Endometrial microvascular endothelial cells (primary cell): ENCODE data around the gene LIX1. TPM values are rescaled to one million over a fixed set of nuclear protein-coding genes. Genes with fewer than 3 reads are reported as not detected.
"Not testable (repeated sequence)": the region's sequence is repeated elsewhere in the genome, so short reads cannot be mapped to it uniquely, and the experiment has no call there.

ENCODE experiments used
- in situ Hi-C: cut with HindIII; loops from 2 replicates; pipeline ENCODE4 v1.10.0; 2017; ENCODE audit warnings: low sequenced_read_pairs, low pct_unique_long_range_greater_than_20kb; ENCODE audit errors: inconsistent ontology term
- total RNA-seq: library from RNA; depleted of rRNA; stranded (reverse); fragments of >200 nt; gene quantifications from one replicate; pipeline ENCODE4 v1.2.3, GENCODE V29; 2015; ENCODE audit errors: inconsistent ontology term

Gene LIX1
- not detected for total RNA-seq

DNA sequence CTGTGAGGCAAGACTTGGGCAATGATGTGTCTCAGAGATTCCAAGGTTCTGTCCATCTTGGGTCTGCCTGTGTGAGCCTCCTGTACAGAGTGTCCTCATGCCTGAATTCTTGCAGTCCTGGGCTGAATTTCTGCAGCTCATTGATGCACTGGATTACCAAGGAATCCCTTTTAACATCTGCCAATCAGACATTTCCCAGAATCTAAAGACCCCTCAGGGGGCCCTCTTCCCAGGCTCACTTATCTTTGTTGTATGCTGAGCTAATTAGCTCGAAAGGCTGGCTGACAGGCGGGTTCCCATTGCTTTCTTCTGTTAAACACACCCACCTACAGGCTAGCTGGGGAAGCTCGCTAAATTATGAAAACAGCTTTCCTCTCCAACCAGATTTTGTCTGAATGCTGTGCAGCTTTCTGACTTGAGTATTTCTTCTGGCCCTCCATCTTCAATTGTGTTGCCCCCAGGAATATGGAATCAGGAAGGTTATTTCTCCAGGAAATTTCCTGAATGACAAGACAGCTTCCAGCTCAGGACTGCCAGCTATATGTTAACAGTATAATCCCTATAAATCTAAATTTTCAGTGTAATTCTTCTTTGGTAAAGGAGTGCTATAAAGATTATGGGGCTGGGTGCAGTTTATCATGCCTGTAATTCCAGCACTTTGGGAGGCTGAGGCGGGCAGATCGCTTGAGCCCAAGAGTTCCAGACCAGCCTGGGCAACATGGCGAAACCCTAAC is at the start of gene LIX1:
LIX1 (minus strand) TSS at position 91 of the 734 bp plus-strand sequence; CDS start at position 56, 35 bp downstream.
- in situ Hi-C loops = no loop called here

GRCh38 chr5:97191893-97192292 is 49.5 kb upstream of the LIX1 start:
- in situ Hi-C loops = no loop called here

DNA sequence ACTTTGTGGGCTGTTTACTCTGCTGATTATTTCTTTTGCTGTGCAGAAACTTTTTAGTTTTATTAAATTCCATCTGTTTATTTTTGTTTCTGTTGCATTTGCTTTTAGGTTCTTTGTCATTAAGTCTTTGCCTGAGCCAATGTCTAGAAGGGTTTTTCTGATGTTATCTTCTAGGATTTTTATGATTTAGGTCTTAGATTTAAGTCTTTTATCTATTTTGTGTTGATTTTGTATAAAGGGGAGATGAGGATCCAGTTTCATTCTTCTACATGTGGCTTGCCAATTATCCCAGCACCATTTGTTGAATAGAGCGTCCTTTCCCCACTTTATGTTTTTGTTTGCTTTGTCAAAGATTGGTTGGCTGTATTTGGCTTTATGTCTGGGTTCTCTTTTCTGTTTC is 47.1 kb upstream of the LIX1 start:
- in situ Hi-C loops = not testable (repeated sequence)

DNA sequence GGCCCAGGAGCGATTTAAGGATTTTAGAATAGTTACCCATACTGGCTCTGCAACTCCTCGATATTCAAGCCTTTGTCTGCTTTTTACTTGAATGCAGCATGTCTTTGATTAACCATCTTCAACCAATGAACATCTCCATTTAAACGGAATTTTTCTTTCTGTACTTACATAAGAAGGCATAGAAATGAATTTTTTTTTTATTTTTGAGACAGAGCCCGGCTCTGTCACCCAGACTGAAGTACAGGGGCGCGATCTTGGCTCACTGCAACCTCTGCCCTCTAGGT is 41.5 kb upstream of the LIX1 start:
- in situ Hi-C loops = no loop called here

GRCh38 chr5:97183100-97183929 is 40.9 kb upstream of the LIX1 start, which contains the start of gene RIOK2:
Gene RIOK2, minus strand, starts transcription at chr5:97183247. Its CDS starts 56 bp downstream, at chr5:97183191.
- in situ Hi-C loops = no loop called here

DNA sequence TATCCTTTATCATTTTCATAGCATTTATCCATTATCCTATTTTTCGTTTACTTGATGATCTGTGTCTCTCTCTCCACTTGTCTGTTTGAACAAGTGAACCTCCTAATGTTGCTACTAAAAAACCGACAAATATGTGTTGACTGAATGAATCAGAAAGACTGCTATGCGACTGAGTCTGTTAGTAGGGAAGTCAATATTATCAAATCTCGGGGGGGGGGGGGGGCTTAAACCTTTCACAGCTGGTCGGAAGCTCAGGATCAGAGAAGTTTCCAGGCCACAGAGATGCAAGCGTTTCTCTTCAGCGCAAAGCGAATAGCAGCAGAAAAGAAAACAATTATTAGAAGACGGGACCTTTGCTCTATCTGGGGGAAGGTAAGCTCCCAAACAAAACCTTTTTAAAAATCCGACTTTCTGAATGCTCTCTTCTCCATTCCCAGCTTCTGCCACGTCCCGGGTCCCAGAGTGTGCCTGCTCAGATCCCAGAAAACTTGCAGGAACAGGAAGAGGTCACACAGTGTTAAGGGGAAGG is 40.2 kb upstream of the LIX1 start:
- in situ Hi-C loops = no loop called here

DNA sequence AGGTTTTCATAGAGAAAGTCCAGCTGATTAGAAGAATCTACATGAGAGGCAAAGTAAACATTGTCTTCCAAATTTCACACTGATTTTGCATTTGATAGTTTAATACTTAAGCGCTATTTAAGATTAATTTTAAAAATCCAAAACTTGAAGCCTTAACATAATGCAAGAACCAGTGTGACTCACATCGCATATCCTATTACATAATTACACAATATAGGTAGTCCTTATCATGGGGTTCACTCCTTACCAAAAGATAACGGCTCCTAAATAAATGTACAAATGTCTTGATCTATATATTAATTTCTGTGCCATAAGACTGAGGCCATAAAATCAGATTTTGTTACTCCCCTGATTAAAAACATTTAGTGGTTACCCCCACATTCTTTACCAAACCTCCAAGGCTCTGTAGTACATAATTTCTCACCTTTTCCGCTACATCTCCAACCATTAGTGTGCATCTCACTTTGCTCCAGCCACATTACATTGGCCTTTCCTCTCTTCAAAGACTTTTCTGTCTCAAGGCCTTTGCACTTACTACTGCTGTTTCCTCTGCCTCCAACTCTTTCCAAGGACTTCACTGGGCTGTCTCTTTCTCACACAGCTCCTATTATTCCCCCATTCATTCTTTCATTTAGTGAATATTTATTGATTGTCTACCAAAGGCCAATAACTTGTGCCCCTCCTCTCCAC is 39.6 kb upstream of the LIX1 start:
- in situ Hi-C loops = no loop called here

GRCh38 chr5:97179457-97179856 is 37.0 kb upstream of the LIX1 start:
- in situ Hi-C loops = not testable (repeated sequence)

DNA sequence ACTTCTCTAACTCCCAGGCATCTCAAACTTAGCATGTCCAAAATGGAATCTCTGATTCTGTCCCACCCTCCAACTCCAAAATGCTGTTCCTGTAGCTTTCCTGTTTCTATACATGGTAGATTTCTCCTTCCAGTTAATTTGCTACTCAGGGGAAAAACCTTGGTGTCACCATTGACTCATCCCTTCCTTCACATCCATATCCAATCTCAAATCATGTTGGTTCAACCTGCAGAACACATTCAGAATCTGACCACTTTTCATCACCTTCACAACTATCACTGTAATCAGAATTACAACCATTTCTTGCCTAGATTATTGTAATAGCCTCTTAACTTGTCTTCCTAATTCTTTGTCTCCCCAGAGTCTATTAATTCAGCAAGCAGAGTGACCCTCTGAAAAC is 29.8 kb upstream of the LIX1 start:
- in situ Hi-C loops = loop anchor here (25.0 kb wide), 2 partner anchors 310 to 560 kb away; no protein-coding TSS in a partner anchor

- in situ Hi-C loops = loop anchor here (25.0 kb wide), 2 partner anchors 309 to 559 kb away; no protein-coding TSS in a partner anchor
These were observed 29.3 kb upstream of the LIX1 start for GRCh38 chr5:97171703-97172102.

DNA sequence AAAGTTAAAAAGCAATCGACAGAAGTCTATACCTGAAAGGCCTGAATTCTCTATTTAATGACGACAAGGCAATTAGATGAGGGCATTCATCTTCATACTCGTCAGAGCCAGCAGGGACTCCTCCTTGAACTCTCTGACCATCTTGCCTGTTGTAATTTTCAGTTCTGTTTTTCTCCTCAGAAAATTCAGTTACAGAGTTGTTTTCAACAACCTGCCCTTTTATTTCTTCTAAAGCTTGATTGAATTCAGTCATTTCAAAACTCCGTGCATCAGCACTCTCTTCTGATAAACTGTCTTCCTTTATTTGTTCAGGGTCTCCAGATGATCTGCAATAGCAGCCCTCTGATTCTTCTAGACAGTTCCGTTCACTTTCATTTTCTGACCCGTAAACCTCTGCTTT is 25.0 kb upstream of the LIX1 start:
- in situ Hi-C loops = loop anchor here (25.0 kb wide), 2 partner anchors 305 to 555 kb away; no protein-coding TSS in a partner anchor

DNA sequence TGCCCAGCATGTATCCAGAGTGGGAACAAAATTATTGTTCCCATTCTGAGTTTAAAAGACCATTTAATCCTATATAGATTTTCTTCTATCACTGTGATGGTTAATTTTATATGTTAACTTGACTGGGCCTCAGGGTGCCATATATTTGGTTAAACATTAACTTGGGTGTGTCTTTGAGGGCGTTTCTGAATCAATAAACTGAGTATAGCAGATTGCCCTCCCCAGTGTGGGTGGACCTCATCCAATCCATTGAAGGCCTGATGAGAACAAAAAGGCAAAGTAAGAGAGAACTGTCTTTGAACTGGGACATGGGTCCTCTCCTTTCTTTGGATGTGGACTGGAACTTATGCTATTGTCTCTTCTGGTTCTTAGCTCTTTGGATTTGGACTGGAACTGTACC is 23.3 kb upstream of the LIX1 start:
- in situ Hi-C loops = loop anchor here (25.0 kb wide), 2 partner anchors 303 to 553 kb away; no protein-coding TSS in a partner anchor

GRCh38 chr5:97164846-97165245 is 22.4 kb upstream of the LIX1 start:
- in situ Hi-C loops = loop anchor here (25.0 kb wide), 2 partner anchors 303 to 553 kb away; no protein-coding TSS in a partner anchor

- in situ Hi-C loops = loop anchor here (25.0 kb wide), 2 partner anchors 302 to 552 kb away; no protein-coding TSS in a partner anchor
These were observed 21.4 kb upstream of the LIX1 start for GRCh38 chr5:97163790-97164285.

- in situ Hi-C loops = loop anchor here (25.0 kb wide), 2 partner anchors 301 to 551 kb away; no protein-coding TSS in a partner anchor
These were observed 21.0 kb upstream of the LIX1 start for GRCh38 chr5:97163360-97163764.

- in situ Hi-C loops = loop anchor here (25.0 kb wide), 2 partner anchors 300 to 550 kb away; no protein-coding TSS in a partner anchor
These were observed 19.6 kb upstream of the LIX1 start for GRCh38 chr5:97162045-97162444.

DNA sequence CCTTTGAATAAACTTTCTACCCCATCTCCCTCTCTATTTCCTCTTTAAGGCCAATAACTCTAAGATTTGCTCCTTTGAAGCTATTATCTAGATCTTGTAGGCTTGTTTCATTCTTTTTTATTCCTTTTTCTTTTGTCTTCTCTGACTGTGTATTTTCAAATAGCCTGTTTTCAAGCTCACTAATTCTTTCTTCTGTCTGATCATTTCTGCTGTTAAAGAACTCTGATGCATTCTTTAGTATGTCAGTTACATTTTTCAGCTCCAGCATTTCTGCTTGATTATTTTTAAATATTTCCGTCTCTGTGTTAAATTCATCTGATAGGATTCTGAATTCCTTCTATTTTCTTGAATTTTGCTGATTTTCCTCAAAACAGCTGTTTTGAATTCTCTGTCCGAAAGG is 15.3 kb upstream of the LIX1 start:
- in situ Hi-C loops = loop anchor here (25.0 kb wide), 2 partner anchors 295 to 545 kb away; no protein-coding TSS in a partner anchor

GRCh38 chr5:97151370-97151769 is 9.0 kb upstream of the LIX1 start:
- in situ Hi-C loops = loop anchor here (25.0 kb wide), 2 partner anchors 289 to 539 kb away; no protein-coding TSS in a partner anchor
